Measurements from ENCODE around the gene BPI.

The BPI gene

GRCh38 chr20:38269715-38270114 is 34.2 kb upstream of the BPI start:
- TF ChIP-seq CTCF (IDR thresholded peaks at IDR 0.05; ENCODE audit: low read length, missing control alignments): no peak
- no peak for DNase-seq (ENCODE audit: low read depth)
- no peak overlapping the region for H3K4me3 ChIP-seq (replicated peaks; ENCODE audit: low read depth, low read length)

GRCh38 chr20:38270869-38271605 is 32.9 kb upstream of the BPI start:
- TF ChIP-seq CTCF (IDR thresholded peaks at IDR 0.05; ENCODE audit: low read length, missing control alignments): no peak
- no peak overlapping the region for H3K4me3 ChIP-seq (replicated peaks; ENCODE audit: low read depth, low read length)
- DNase-seq (ENCODE audit: low read depth): peak; percentile 95

- no peak for TF ChIP-seq CTCF (IDR thresholded peaks at IDR 0.05; ENCODE audit: low read length, missing control alignments)
- H3K4me3 ChIP-seq (replicated peaks; ENCODE audit: low read depth, low read length): no peak overlapping the region
- no peak for DNase-seq (ENCODE audit: low read depth)
Observed at GRCh38 chr20:38271608-38272120, 32.3 kb upstream of the BPI start.

- peak; percentile 55 for DNase-seq (ENCODE audit: low read depth)
- no peak for TF ChIP-seq CTCF (IDR thresholded peaks at IDR 0.05; ENCODE audit: low read length, missing control alignments)
- no peak overlapping the region for H3K4me3 ChIP-seq (replicated peaks; ENCODE audit: low read depth, low read length)
Observed at GRCh38 chr20:38272398-38272797, 31.6 kb upstream of the BPI start.

GRCh38 chr20:38272961-38273360 is 31.0 kb upstream of the BPI start:
- DNase-seq (ENCODE audit: low read depth): peak; percentile 62
- TF ChIP-seq CTCF (IDR thresholded peaks at IDR 0.05; ENCODE audit: low read length, missing control alignments): no peak
- H3K4me3 ChIP-seq (replicated peaks; ENCODE audit: low read depth, low read length): no peak overlapping the region

GRCh38 chr20:38275815-38276550 is 28.0 kb upstream of the BPI start:
- no peak overlapping the region for H3K4me3 ChIP-seq (replicated peaks; ENCODE audit: low read depth, low read length)
- TF ChIP-seq CTCF (IDR thresholded peaks at IDR 0.05; ENCODE audit: low read length, missing control alignments): no peak
- DNase-seq (ENCODE audit: low read depth): peak; percentile 85
